ENCODE measurements around the gene BOLA2B.
"Not testable (repeated sequence)": the region's sequence is repeated elsewhere in the genome, so short reads cannot be mapped to it uniquely, and the experiment has no call there.

DNA sequence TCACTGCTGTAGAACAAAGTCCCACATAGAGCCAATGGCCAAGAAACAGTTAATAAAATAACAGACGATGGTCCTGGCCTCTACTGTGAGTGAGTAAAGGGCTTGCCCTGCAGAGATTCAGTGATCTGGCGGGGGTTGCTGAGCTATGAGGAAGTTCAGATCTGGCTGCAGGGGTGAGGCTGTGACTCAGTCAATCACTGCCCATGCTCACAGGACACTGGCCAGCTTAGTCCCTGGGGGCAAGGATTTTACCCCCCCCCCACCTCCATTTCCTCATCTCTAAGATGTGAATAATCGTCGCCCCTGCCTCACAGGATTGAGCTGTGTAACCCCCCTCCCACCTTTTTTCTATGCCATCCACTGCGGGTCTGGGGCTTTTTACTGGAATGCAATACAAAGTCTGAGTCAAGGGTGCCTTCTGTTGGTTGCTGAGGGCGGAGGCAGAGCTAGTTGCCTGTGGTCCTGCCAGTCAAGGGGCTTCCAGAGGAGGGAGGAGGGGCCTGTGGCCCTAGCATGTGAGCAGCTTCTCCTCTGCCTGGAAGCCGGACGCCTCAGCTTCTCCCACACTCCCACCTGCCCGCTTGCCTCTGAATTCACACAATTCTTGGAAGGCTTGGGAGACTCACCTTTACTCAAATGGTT lies 13.7 kb upstream of the BOLA2B start:
- TF ChIP-seq, protein P1, sequence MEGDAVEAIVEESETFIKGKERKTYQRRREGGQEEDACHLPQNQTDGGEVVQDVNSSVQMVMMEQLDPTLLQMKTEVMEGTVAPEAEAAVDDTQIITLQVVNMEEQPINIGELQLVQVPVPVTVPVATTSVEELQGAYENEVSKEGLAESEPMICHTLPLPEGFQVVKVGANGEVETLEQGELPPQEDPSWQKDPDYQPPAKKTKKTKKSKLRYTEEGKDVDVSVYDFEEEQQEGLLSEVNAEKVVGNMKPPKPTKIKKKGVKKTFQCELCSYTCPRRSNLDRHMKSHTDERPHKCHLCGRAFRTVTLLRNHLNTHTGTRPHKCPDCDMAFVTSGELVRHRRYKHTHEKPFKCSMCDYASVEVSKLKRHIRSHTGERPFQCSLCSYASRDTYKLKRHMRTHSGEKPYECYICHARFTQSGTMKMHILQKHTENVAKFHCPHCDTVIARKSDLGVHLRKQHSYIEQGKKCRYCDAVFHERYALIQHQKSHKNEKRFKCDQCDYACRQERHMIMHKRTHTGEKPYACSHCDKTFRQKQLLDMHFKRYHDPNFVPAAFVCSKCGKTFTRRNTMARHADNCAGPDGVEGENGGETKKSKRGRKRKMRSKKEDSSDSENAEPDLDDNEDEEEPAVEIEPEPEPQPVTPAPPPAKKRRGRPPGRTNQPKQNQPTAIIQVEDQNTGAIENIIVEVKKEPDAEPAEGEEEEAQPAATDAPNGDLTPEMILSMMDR (IDR thresholded peaks at IDR 0.05) = not testable (repeated sequence)
- not testable (repeated sequence) for TF ChIP-seq POLR2AphosphoS5 (IDR thresholded peaks at IDR 0.05); EP300 (IDR thresholded peaks at IDR 0.05; ENCODE audit: low read depth); POLR2A (IDR thresholded peaks at IDR 0.05)
